GM21786 (cell line): Measurements from ENCODE around the gene MAN1A1.

Experiments
- ATAC-seq: cut with Tn5 transposase; IDR thresholded peaks from one replicate; pipeline ENCODE4 v1.9.1; 2021; ENCODE audit not compliant: unreplicated experiment

The MAN1A1 gene

DNA sequence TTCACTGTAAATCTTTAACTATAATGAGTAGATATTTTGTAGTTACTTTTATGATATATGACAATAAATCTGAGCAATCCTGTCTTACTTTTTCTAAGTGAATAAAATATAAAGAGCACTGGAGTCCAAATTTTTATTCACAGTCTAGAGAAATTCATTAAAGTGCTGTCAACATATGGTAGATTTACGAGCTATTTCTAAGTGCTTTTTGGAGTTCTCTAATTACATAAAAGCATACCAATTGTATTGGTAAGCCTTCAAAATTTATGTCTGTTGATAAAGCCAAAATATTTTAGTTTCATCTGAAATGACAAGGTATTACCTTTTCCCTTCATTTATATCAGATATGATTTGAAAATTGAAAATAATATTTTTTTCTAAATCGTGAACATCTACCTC is 75.4 kb downstream of the MAN1A1 start:
- no peak for ATAC-seq

DNA sequence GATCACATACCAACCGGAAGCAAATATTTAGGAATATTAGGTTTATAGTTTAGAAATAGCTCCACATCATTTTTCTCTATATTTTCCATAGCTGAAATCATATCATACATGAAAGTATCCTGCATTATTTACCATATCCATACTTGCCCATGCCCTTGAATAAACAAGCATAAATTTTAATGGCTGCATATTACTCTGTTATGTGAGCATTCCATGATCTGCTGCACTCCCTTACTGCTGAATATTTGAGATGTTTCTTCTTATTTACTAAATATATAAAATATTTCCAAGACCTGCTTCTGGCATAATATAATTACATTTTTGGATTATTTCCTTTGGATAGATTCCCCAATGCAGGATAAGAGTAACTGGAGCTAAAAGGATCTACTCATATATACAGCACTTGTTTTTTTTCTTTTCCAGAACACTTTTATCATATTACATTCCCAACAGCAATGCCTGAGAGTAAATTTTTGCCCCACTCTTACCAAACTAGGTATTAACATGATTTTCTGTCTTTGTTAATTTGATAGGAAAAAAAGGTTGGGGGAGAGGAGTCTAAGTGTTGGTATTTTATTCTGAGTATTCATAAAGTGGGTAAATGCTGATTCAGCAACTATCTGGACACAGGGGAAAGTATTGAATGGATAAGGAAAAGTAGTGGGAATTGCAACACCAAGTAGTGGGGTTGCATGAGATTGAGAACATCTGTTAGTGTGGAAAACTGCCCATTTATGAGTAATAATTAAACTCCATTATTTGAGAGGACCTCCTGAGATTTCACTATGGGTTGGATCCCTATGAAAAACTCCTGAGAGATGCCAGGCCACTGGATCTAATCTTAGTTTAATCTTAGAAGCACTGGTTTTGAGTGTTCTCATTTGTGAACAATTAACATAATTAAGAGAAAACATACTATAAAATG is 76.0 kb downstream of the MAN1A1 start:
- no peak for ATAC-seq

DNA sequence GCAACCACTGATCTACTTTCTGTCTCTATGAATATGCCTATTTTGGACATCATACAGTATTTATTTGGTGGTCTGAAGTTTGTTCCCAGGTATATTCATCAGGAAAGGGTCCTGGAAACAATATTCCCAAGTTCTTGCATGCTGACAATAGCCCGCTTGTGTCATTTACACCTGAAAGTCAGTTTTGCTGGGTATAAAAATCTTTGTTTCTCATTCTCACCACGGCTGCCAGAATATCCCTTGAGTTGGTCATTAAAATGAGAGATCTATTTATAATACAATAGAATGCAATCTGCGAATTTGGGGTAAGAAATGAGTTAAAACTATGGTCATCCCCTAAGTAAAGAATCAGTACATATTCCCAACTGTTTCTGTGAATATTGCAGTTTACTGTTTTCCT is 79.0 kb downstream of the MAN1A1 start:
- no peak for ATAC-seq

DNA sequence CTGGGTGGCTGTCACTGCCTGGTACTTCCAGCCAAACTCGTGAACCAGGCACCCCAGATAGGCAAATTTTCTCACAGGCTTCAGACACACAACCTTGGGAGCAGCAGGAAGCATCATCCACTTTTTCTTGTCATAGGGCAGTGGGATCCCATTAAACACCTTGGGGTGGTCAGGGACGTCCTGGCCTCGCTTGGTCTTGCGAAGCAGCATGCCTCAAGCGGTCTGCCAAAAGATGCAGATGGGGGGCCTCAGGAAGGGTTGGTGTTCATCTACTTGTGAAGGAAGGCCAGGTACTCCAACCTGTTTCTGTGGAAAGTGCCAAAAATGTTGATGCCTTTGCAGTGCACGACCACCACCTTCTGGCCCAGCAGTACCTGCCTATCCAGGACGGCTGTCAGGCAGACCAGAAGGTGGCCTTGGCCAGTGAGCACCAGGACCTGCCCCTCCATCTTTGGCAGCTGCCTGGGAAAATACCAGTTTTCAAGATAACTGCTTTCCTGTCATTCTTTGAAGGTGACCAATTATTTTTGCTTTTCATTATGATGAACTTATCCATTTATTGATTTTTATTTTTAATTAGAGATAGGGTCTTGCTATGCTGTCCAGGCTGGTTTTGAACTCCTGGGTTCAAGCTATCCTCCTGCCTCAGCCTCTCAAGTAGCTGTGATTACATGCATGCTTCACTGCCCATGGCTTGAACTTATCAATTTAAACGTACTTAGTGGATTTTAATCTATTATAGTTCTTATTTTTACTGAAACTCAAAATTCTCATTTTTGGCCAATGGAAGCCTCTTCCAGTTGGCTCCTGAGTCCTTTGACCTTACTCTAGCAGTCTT is 80.1 kb downstream of the MAN1A1 start:
- no peak for ATAC-seq

DNA sequence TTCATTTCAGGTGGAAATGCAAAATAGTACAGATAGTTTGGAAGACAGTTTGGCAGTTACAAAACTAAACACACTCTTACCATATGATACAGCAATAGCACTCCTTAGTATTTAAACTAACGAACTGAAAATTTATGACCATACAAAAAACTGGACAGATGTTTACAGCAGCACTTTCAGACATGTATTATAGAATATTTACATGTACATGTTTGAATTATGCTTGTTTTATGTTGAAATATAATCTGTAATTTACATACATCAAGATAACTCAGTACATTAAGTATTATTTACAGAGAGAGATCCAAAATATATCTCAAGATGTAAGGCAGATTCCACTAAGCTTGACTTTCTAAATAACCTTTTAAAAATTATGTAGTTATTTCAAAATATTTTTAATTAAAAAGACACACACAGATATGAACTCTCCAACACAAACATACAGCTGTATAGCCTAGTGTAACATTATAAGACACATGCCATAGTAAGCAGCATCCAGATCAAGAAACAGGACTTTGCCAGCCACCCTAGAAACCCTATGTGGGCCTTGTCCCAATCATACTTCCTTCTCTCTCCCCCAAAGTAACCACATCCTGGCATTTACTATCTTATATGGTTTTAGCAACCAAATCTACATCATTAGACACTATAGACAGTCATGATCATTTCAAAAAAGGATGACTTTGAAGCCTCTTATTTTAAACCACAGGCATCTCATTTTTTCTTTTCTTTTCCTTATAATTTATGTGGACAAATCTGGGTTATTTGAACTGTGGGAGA is 82.2 kb downstream of the MAN1A1 start:
- no peak for ATAC-seq

DNA sequence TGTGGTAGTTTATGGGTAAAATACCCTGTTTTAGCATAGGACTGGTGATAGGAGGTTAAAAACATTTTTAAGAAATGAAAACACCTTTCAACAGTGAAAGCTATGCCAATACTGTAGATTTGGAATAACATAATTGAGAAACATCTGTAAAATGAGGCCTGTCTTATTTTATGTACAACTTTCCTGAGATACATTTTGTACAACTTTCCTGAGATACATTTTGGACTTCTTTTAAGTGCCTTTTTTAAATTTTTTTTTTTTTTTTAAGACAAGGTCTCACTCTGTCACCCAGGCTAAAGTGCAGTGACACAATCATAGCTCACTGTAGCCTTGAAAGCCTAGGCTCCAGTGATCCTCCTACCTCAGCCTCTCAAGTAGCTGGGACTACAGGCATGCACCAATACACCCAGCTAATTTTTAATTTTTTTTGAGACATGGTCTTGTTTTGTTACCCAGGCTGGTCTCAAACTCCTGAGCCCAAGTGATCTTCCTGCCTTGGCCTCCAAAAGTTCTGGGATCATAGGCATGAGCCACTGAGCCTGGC is 84.6 kb downstream of the MAN1A1 start:
- no peak for ATAC-seq

DNA sequence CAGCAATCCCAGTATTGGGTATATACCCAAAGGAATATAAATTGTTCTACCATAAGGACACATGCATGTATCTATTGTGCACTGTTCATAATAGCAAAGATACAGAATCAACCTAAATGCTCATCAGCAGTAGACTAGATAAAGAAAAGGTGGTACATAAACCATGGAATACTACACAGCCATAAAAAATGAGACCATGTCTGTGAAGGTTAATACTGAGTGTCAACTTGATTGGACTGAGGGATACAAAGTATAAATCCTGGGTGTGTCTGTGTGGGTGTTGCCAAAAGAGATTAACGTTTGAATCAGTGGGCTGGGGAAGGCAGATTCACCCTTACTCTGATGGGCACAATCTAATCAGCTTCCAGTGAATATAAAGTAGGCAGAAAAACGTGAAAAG is 86.9 kb downstream of the MAN1A1 start:
- ATAC-seq = no peak

DNA sequence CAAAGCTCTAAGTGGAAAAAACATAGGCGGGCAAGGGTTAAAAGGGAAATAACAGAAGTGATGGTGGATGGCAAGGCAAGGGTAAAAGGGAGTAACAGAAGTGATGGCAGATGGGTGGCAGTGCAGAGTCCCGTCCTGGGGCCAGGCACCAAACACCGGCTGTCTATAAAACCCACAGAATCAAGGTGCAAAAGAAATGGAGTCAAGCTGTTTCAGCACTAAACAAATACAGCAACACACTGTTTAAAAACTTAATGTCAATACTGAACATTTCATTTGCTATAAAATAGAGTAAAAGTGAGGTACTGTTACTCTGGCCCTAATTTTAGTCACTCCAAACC is 87.6 kb downstream of the MAN1A1 start:
- no peak for ATAC-seq

DNA sequence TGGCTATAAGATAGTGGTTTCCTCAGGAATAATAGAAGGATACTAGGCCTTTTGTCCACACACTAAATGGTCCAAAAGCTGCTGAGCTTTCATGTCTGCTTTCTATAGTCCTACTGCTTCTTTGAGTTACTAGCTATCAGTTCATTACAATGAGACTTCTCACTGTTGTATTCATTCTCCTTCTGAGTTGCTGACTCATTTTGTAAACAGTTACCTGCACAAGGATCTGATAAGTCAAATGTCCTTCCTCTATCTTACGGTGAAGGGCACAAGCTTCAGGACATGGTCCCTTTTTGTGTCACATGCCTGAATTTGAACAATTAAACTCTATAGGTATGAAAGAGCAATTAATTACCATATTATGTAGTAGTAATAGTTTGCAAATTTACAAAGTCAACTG is 90.5 kb downstream of the MAN1A1 start:
- no peak for ATAC-seq

DNA sequence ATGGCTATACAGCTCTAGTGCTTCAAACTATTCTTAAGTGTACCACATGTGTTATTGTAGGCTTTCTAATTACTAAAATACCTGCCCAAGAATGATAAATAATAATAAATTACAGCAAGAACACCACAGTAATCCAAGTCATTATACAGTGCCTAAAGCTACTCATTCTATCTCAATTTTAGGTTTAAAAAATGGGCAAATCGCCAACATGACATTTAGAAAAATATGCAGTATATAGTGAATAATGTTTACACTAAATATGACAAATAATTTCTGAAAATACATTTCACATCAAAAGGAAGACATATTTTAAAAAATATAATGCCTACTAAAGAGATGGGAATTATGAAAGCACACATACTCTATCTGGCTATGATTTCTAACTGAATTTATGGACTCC is 91.8 kb downstream of the MAN1A1 start:
- no peak for ATAC-seq

DNA sequence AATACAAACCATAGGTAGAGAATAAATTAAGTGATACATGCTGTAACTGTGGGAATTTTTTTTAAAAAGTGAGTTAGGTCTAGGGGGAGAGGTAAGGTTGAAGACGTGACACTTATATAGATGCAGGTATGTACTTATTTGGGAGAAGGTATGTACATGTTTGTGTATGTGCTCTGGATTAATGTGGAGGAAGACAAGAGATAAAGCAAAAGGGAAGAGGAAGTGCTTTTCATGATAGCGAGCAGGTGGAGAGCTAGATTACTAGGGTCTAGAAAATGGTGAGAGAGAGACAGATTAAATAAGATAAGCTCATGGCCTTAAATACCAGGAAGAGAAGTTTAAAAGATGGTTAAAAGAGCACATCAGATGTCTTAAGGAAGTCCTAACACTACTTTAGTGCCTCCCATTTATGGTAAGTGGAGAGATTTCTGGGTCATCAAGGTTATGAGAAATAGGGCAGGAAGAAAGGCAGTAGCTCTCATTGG is 92.5 kb downstream of the MAN1A1 start:
- ATAC-seq = no peak

DNA sequence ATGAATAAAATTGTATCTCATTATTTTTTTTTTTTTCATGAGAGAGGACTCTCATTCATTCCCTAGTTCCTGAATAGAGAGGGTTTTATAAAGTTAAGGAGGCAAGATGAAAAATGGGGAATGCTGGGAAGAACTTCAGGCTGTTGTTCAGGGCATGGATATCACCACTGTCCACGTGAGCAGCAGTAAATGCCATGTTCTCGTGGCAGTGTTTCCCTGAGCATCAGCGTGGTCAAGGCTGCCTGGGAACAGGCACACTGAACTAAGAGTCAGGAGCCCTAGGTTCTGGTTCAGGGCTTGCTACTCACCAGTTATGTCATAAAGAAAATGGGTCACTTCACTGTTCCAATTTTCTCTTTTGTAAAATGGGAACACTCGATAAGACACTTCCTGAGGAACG is 93.2 kb downstream of the MAN1A1 start:
- no peak for ATAC-seq

DNA sequence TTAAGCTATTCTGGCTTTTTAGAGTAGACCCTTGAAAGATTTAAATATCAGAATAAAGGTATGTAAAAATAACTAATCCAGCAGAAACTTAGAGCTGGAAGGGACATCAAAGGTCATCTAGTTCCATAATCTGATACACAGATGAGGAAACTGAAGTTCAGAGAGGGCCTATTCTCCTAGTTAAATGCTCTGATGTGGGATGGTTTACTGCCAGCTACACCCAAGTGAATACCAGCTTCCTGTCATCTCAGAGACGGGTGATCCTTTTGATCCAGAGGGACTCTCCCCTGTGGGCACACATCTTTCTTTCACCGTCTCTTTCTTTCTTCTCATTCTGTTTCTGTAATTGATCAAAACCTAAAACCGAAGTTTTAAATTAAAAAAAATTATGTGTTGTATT is 94.1 kb downstream of the MAN1A1 start:
- ATAC-seq = no peak

DNA sequence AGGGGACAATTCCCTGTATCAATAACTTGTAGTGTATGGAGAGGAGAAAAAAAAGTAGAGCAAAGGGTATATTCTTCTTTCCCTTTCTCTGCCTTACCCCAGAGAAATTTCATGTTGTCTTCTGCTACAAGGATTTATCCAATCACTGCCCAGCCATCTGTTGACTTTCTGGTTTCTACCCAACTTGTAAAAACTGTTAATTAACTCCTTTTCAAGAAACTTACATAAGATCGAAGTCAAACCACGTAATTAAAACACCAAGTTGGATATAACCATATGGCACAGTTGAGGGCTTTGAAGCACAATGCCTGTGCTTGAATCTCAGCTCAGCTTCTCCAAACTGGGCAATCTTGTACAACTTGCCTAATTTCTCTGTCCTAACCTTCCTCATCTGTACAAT is 99.5 kb downstream of the MAN1A1 start:
- ATAC-seq = no peak

DNA sequence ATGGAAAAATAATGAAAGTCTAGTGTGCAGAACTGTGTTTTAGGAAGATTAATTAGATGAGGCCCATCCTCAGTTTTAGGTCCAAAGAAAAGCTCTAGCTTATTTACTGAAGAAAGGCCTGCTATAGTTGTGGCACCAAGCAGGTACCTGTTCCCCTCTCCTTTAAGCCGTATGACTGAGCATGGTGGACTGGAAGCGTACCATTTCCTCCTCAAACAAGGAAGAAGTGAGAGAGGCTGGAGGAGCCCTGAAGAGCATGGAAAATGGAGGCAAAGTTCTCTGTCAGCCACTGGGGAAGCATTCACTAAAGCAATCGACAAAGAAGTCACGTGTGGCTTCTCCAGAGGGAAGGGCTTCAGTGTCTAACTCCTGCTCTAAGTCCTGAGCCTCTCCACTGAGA is 100.2 kb downstream of the MAN1A1 start:
- ATAC-seq = no peak

DNA sequence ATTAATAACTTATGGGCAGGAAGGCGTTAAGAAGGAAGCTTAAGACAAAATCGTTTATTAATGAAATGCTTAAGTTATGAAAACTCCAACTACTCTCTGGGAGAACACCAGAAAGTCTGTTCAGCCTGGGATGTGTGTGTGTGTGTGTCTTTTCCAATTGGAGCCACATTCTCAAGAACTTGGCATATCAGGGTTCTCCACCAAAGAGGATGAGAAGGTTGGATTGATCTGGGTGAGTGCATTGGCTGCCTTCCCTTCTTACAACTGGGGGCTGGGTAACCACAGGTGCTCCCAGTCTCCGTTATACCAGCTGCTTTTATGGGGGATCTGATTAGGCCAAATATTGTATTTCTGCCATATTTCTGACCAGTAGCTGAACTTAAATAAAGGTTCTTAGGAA is 102.1 kb downstream of the MAN1A1 start:
- ATAC-seq = no peak

DNA sequence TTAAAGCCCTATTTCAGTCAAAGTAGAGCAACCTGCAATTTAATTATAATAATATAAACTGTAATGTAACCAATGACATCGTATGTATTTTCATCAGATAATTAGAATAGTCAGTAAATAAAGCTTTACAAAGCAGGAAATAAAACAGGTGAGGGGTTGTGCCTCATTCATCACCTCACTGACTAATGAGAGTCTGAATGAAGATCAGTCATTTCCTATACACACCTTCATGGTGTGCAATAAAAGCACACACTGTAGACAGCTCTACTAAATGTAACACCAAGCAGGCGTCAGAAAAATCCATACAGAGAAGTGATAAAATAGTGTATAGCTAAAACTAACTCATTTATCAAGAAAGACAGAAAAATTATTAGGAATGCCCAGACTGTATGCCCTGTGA is 105.9 kb downstream of the MAN1A1 start:
- no peak for ATAC-seq

DNA sequence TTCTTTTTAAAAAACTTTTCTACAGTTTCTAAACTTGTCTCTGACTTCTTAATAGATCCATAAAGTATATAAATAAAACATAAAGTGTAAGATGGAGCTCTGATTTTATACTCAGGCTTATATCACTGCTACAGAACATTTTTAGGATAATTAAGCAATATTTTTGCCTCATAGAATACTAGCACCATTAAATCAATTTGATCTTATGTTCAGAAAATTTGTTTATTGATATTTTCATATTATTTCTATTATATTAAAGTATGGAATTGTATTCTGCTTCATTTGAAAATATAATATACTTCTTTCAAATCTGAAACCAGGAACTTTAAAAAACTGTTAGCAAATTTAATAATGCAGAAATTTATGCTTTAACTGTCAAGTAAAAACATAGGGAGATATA is 106.5 kb downstream of the MAN1A1 start:
- ATAC-seq = no peak

DNA sequence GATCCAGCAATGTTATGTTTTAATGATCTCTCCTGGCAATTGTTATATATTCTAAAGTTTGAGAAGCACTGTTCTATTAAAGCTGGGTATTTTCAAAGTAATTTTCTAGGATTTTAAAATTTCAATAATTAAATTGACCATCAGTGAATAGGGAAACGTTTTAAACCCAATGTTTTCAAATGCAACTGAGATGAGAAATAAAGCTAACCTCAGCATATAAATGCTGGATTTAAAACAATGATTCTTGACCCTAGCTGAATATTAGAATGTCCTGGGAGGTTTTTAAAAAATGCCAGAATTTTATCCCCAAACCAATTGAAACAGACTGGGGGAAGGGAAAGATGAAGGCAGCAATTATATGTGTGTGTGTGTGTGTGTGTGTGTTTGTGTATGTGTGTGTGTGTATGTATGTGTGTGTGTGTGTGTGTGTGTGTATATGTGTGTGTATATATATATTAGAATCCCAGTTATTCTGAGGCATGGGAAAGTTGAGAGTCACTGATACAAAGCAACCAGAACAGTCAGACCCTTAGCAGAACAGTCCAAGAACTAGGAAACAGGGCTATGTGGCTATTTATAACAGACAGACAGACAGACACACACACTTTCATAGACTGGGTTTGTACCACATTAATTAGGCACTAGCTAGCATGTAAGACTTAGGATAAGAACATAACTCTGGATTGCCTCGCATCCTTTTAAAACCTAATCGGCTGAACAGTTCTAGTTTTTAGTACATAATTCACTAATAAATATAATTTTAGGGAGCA is 107.8 kb downstream of the MAN1A1 start:
- no peak for ATAC-seq

DNA sequence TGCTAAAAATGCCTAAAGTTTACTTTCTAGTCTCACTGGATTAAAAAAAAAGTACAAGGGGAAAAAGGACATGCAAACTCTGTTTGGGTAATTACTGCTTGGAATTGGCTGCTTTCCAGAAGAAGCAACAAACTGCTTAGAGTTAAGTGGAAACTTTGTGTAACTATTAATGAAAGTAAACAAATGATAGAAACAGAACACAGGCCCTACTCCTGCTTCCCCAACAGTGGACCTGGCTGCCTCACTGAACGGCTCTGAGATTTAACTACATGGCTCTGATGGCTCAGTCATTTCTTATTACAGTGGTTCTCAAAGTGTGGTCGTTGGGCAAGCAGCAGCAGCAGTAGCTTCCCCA is 108.5 kb downstream of the MAN1A1 start:
- peak; percentile 79 for ATAC-seq
